ENCODE measurements around the gene TMEM240.

- TF ChIP-seq ESRRA (CRISPR knock-in tag; IDR thresholded peaks at IDR 0.05; ENCODE audit: borderline replicate concordance) (no peak), TEAD1 (CRISPR knock-in tag; IDR thresholded peaks at IDR 0.05) (no peak), CREB1 (CRISPR knock-in tag; IDR thresholded peaks at IDR 0.05) (no peak), TEAD4 (CRISPR knock-in tag; IDR thresholded peaks at IDR 0.05) (no peak), TCF7 (CRISPR knock-in tag; IDR thresholded peaks at IDR 0.05; ENCODE audit: low read depth) (no peak), STAT6 (CRISPR knock-in tag; conservative IDR thresholded peaks at IDR 0.05; ENCODE audit: low read depth) (no peak)
- TF ChIP-seq, protein P1, sequence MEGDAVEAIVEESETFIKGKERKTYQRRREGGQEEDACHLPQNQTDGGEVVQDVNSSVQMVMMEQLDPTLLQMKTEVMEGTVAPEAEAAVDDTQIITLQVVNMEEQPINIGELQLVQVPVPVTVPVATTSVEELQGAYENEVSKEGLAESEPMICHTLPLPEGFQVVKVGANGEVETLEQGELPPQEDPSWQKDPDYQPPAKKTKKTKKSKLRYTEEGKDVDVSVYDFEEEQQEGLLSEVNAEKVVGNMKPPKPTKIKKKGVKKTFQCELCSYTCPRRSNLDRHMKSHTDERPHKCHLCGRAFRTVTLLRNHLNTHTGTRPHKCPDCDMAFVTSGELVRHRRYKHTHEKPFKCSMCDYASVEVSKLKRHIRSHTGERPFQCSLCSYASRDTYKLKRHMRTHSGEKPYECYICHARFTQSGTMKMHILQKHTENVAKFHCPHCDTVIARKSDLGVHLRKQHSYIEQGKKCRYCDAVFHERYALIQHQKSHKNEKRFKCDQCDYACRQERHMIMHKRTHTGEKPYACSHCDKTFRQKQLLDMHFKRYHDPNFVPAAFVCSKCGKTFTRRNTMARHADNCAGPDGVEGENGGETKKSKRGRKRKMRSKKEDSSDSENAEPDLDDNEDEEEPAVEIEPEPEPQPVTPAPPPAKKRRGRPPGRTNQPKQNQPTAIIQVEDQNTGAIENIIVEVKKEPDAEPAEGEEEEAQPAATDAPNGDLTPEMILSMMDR (IDR thresholded peaks at IDR 0.05): no peak
These were observed 22.3 kb upstream of the TMEM240 start for GRCh38 chr1:1562556-1563195.
